ENCODE data around the gene ADAMTSL2.

The ADAMTSL2 gene

GRCh38 chr9:133609311-133610098 lies 75.0 kb downstream of the ADAMTSL2 start, which contains the start of gene FAM163B:
TSS of gene FAM163B (minus strand) at chr9:133609389. CDS start at chr9:133580223, 29,166 bp downstream.
- no peak for DNase-seq

- DNase-seq, result no peak
Measured at GRCh38 chr9:133610845-133611244, 76.3 kb downstream of the ADAMTSL2 start.

- DNase-seq, result no peak
Measured at GRCh38 chr9:133612051-133612450, 77.5 kb downstream of the ADAMTSL2 start.

- no peak for DNase-seq
Measured at GRCh38 chr9:133612816-133613215, 78.3 kb downstream of the ADAMTSL2 start.

GRCh38 chr9:133613432-133613831 lies 78.9 kb downstream of the ADAMTSL2 start:
- no peak for DNase-seq

GRCh38 chr9:133614056-133614455 lies 79.6 kb downstream of the ADAMTSL2 start:
- DNase-seq, result no peak

GRCh38 chr9:133614678-133615077 lies 80.2 kb downstream of the ADAMTSL2 start:
- DNase-seq, result no peak

- DNase-seq, result no peak
Measured at GRCh38 chr9:133615186-133615585, 80.7 kb downstream of the ADAMTSL2 start.

- DNase-seq, result no peak
Measured at GRCh38 chr9:133615606-133616188, 81.2 kb downstream of the ADAMTSL2 start.

GRCh38 chr9:133616643-133617405 lies 82.3 kb downstream of the ADAMTSL2 start:
- DNase-seq, result no peak

- no peak for DNase-seq
Measured at GRCh38 chr9:133618726-133619125, 84.2 kb downstream of the ADAMTSL2 start.

- peak; percentile 49 for DNase-seq
Measured at GRCh38 chr9:133619791-133620190, 85.3 kb downstream of the ADAMTSL2 start.

- no peak for DNase-seq
Measured at GRCh38 chr9:133621725-133622267, 87.3 kb downstream of the ADAMTSL2 start.

- no peak for DNase-seq
Measured at GRCh38 chr9:133622555-133622954, 88.1 kb downstream of the ADAMTSL2 start.

Data from CD4-positive, alpha-beta T cell treated with Interleukin-4 for 4 hours (primary cell).